Stimulated activated CD8-positive, alpha-beta memory T cell treated with anti-CD3 and anti-CD28 coated beads, Interleukin-4, amount 100 ng/mL, for 48 hours (primary cell): ENCODE data around the gene HMBS.
"Not testable (repeated sequence)": the region's sequence is repeated elsewhere in the genome, so short reads cannot be mapped to it uniquely, and the experiment has no call there.

Experiments
- DNase-seq: peaks from one replicate; pipeline ENCODE4 v3.0.0-alpha.2; 2020

HMBS gene

DNA sequence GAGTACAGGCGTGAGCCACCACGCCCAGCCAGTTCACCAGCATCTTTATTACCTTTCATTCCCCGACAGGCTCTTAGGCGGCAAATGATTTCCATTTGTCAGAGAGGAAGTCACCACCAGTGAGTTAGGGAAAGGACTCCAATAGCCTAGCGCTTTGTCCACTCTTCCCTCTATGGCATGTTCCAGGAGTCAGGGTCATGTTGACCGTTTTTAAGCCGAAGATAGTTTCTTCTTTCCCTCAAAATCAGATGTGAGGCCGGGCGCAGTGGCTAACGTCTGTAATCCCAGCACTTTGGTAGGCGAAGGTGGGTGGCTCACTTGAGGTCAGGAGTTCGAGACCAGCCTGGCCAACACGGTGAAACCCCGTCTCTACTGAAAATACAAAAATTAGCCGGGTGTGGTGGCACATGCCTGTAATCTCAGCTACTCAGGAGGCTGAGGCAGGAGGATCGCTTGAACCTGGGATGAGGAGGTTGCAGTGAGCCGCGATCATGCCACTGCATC lies 18.5 kb downstream of the HMBS start:
- DNase-seq, result not testable (repeated sequence)

DNA sequence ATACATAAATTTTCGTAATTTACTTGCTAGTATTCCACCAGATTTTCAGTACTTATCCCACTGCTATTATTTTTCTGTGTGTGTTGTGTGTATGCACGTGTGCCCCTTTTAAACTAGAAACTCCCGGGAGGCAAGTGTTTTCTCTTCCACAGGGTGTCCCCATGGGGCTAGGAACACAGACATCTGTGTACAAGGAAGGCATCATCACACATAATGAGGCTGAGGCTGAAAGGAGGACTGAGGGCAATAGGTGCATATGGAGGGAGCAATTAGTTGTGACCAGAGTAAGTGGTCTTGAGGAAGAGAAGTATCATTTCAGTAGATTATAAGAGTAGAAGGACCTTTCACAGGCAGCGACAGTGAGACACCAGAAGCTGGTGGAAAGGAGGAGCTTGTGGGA lies 19.1 kb downstream of the HMBS start:
- DNase-seq, result no peak

DNA sequence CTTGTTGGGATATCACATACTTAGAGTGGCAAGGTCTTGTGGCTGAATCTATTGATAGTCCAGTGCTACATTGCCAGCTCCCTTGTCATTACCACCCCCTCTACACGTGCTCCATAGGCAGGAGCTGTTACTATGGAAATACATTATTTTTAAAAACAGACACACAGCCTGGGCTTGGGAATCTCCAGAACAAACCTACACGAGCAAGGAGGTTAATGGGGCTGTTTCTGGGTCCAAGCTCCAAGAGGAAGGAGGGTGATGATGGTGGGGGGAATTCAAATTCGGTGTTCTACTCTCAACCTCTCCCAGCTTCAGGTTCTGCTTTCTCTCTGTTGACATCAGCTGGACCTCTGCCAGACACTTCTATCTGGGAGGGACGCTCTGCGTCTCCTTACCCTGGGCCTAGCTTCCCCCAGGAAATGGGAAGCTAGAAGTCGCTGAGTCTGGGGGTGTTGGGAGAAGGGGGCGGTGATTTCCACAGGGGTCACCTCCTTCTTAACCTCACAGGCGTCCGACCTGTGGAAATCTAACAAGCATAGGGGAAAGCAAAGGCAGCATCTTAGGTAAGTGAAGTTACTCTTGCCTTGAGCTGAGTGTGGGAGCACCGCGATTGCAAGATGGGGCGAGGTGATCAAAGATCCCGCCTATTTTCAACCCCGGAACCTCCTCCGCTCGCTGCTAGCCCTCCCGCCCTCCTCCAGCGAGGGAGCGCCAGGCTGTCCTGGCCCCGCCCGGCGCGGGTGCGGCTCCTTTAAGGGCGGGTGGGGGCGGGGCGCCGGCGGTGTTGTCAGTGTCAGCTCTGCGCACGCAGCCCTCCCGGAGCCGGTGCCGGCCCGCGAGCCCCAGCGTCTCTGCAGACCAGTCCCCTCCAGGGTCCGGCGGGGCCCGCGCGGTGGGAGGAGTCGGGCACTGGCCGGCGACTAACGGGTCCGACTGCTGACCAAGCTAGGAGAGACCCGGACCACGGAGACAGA lies 22.2 kb downstream of the HMBS start, which contains the start of gene C2CD2L:
C2CD2L (plus strand) TSS at position 781 of the 974 bp plus-strand sequence. CDS start 398 bp downstream, outside the sequence.
- peak; percentile 90 for DNase-seq

DNA sequence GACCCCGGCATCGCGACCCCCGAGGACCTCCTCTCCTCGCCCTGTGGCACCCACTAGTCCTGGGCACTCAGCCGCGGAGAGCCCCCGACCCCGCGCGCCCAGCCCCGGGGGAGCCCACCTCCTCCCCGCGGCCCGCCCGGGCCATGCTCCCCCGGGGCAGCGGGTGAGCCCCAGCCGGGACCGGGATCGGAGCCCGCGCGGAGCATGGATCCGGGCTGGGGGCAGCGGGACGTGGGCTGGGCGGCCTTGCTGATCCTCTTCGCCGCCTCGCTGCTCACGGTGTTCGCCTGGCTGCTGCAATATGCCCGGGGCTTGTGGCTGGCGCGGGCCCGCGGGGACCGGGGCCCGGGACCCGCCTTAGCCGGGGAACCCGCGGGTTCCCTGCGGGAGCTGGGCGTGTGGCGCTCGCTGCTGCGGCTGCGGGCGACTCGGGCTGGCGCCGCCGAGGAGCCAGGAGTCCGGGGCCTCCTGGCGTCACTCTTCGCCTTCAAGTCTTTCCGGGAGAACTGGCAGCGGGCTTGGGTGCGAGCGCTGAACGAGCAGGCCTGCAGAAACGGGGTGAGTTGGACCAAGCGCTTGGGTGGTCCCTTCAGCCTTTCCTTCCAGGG lies 23.0 kb downstream of the HMBS start:
- no peak for DNase-seq

DNA sequence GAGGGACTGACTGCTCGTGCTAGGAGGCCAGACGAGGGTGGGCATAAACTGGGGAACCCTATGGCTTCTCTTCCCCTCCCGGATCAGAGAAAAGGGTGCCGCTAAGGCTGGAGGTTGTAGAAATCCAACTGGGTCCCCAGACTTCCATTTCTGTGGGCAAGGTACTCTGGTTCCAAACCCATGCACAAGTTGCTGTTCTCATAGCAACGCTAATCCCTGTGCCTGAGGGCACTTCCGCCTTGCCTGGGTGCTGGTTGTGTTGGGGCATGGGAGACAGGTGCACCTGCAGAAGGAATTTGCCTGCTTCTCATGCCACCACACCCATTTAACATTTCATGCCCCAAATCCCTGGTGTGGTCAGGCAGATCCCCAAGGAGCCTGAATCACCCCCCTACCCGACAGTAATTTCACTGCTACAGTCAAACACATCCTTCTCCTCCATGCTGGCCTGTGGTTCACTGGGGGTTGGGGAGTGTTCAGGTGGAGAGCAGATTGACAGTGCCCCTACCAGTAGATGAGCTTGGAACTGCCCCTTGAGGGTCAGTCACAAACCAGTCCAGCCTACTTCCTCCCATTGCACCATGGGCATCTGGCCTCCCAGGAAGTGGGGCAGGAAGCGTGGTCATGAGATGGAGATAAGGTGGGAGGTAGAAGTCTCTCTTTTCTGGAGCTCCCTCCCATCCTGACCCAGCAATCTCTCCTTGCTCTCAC lies 23.6 kb downstream of the HMBS start:
- peak; percentile 49 for DNase-seq

DNA sequence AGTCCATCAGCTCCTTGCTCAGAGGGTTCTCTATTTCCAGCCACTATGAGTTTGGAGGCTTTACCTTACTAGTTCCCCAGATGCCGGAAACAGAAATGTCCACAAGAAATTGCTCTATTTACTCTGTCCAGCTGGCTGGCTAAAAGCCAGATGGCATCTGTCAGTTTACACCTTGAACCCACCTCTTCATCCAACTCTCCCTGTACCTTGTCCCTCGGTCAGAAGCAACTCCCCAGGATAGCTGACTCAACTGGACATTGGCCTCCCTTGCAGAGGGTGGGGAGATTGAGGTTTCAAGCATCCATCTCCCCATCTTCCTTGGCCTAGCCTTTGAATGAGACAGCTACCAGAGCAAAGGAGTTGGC lies 24.2 kb downstream of the HMBS start:
- DNase-seq, result no peak

DNA sequence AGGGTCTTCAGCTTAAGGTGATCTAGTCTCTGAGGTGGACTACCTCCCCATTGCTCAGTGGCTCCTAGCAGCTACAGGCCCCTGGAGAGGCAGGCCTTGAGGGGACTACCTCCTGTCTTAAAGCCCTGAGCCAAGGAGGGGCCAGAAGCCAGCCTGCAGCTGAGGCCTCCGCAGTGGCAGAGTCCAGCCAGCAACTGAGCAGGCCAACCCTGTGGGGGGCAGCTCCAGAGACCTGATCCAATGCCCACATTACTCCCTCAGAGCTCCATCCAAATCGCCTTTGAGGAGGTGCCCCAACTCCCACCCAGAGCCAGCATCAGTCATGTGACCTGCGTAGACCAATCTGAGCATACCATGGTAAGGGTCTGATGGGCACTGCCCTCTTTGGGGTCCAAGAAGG lies 25.2 kb downstream of the HMBS start:
- no peak for DNase-seq

DNA sequence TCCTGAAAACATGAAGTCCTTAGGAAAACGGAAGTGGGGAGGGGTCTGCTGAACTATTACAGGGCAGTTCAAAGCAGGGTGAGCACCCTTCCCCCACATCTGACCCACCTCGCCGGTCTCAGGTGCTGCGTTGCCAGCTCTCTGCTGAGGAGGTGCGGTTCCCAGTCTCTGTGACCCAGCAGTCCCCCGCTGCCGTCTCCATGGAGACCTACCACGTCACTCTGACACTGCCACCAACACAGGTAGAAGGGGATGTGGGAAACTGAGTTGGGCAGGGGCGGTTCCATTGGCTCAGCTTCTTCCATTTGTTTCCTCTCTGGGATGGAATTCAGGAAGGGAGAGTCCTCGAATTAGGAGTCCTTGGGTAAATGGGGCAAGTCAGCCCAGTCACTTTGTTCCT lies 25.8 kb downstream of the HMBS start:
- DNase-seq, result no peak

DNA sequence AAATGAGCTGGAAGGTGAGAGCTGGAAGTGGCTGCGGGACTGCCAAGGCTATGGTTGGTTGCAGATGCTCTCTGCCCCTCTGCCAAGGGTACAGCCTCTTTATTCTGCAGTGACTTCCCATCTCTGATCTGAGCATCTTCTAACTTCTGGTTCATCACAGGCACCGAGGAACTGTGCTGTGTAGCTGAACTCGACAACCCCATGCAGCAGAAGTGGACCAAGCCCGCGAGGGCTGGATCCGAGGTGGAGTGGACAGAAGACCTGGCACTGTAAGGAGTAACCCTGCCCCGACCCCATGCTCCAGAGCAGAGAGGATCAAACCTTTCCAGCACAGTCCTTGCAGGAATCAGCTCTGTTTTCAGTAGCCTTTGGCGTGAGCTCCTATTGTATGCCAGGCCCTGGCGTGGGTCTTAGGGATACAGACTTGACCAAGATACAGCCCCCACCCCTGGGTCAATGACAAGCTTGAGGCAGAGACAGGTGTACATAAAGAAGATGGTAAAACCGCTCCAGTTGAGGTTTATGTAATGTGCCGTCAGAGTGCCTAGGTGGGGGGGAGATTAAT lies 26.8 kb downstream of the HMBS start:
- DNase-seq, result no peak

DNA sequence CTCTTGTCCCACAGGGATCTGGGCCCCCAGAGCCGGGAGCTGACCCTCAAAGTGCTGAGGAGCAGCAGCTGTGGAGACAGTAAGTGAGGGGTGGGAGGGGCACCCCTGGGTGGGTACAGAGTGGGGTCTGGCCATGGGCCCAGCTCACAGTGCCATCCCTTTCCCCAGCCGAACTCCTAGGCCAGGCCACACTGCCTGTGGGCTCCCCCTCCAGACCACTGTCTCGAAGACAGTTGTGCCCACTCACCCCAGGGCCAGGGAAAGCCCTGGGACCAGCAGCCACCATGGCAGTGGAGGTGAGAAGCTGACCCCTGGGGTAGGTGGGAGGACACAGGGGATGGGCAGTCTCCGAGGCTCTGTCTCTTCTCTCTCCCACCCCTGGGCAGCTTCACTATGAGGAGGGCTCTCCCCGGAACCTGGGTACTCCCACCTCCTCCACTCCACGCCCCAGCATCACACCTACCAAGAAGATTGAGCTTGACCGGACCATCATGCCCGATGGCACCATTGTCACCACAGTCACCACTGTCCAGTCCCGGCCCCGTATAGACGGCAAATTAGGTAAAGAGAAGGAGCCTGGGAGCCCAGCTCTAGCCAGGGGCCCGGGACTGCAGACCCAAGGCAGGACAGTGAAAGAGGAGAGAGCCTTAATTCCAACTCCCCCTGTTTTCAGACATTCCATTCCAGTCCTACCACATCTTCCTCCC lies 27.8 kb downstream of the HMBS start:
- DNase-seq, result no peak

DNA sequence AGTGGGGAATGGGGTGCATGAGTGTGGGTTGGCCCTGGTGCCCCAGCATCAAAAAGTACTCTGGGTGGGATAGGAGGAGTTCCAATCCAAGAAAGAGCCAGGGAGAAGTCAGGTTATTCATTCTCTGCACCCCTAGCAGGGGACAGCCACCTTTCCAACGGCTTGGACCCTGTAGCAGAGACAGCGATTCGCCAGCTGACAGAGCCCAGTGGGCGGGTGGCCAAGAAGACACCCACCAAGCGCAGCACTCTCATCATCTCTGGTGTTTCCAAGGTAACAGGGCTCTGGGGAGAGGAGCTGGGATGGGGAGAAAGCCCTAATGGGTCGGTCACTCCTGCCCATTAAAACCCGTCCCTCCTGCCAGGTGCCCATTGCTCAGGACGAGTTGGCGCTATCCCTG lies 29.0 kb downstream of the HMBS start:
- no peak for DNase-seq

DNA sequence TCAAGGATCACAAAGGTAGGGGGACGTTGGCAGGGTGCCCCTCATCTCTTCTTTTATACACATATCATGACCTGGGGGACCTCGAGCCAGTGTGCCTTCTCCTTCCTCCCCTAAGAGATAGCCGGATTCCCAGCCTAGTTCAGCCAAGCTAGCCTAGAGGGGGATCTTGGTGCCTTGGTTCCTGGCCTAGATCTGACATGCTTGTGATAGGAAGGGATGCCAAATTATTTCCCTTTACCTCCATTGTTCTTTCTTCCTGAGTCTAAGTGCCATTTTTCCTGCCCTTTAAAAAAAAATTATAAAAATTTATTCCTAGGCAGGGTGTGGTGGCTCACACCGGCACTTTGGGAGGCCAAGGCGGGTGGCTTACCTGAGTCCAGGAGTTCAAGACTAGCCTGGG lies 29.7 kb downstream of the HMBS start:
- DNase-seq, result no peak

DNA sequence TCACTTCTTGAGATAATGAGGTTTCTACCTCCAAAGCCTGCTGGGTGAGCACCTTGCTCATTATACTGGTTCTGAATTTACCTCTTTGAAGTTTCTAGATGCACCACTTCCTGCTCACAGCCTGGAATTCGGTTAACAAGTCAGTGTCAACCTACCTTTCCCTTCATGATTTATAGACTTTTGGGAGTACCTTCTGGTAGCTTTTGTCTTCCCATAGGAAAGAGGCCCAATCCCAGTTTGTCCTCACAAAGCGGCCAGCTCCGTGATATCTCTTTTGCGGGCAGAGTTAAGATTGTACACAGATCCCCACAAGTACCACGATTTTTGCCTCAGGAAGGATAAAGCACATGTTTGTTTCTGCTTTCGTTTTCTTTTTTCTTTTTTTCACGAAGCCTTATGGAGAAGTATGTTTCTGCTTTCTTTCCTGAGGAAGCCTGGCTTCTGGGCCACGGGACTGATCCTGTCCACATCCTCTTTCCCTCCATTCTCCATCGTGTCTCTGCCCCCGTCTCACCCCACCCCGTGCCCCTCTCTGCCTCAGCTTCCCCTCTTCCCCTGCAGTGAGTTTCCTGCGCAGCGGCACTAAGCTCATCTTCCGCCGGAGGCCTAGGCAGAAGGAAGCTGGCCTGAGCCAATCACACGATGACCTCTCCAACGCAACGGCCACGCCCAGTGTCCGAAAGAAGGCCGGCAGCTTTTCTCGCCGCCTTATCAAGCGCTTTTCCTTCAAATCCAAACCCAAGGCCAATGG lies 31.0 kb downstream of the HMBS start:
- DNase-seq, result peak; percentile 40

DNA sequence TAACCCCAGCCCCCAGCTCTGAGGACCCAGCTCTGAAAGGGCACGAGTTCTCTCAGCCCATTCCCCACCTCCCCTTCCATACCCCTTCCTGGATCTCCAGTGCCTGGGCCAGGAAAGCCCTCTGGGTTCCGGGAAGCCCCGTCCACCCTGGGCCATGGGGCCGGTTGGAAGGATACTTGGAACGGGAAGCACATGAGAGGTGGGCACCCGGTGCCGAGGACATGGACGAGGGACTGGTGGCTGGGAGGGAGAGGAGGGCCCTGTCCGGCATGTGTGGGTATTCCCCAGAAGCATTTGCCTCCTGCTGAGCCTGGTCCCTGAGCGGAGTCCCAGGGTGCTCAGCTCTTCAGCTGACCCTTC lies 31.5 kb downstream of the HMBS start:
- DNase-seq, result no peak

DNA sequence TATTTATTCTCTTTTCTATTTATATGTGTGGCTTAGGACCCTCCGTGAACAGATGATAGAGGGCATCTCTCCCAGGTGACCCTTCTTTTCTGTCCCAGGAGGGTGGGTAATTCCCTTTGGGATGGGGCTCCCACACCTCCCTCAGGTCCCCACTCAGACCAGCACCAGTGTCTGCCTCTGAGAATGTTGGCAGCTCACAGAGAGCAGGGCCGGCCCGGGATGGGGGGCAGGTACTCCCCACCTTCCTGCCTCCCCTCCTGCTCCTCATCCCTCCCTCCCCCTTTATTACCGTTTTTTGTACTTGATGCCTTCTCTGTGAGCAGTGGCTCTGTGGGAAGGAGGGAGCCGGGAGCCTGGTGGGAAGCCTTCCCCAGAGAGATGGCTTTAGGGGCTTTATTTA lies 31.9 kb downstream of the HMBS start:
- DNase-seq, result no peak

DNA sequence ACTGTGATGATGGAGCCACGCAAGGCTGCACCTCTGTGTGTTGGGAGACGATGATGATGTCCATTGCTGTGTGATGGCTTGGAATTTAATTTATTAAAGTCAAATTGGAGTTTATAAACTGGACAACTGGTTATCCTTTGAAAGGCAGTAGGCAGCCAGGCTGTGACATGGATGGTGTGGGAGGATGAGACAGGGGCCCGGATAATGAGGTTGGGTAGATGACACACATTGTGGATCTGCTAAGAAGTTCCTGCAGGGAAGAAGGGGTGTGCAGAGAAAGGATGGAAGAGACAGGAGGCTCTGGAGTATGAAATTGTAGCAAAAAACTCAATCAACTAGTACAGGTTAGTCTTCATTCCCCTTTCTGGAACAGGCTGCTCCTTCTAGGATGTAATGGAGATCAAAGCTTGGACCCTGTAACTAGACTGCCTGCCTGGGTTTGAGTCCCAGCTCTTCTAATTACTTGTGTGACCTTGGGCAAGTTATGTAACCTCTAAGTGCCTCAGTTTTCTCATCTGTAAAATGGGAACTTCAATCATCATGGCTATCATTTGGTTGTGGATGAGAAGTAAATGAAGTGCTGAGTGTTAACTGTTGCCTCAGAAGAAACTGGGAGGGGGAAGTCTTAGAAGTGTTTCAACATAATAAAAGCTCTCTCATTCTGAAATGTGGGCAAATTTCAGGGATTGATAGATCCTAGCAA lies 32.5 kb downstream of the HMBS start:
- DNase-seq, result no peak

DNA sequence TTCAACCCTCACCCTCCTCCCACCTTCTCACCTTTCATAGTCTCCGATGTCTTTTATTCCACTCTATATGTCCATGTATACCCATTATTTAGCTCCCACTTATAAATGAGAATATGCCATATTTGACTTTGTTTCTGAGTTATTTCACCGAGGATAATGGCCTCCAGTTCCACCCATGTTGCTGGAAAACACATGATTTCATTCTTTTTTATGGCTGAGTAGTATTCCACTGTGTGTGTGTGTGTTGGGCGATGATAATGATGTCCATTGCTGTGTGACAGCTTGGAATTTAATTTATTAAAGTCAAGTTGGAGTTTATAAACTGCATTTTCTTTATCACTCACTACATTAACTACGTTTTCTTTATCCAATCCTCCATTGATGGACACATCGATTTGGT lies 33.5 kb downstream of the HMBS start:
- no peak for DNase-seq

DNA sequence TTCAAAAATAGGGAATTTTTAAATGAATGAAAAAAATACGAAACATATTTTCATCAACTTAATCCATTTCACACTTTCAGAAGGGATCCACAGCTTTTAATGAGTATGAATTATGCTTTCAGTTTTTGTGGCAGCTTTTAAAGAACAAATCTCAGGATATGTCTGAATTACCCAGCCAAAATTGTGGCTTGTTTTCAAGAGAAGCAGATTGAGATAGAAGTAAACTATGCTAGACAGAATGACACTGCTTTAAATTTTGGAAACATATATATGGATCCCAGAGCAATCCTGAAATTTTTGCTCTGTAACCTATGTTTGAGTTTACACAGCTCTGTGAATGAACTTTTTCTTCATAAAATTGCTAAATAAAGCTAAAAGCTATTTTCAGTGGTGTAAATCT lies 34.3 kb downstream of the HMBS start:
- DNase-seq, result no peak

DNA sequence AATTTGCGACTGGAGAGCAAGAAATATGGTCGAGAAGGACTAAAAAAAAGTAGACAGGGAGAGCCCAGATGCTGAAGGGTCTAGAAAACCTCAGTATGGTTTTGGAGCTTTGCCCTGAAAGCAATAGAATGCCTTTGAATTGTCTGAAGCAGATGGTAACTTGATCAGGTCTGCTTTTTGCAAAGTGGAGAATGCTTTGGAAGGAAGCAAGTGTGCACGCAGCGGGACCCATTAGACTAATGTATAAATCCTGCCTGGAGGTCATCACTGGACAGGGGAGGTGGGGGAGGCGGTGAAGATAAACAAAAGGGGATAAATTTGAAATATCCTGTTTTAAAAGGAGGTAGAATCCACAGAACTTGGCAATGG lies 35.9 kb downstream of the HMBS start:
- no peak for DNase-seq

DNA sequence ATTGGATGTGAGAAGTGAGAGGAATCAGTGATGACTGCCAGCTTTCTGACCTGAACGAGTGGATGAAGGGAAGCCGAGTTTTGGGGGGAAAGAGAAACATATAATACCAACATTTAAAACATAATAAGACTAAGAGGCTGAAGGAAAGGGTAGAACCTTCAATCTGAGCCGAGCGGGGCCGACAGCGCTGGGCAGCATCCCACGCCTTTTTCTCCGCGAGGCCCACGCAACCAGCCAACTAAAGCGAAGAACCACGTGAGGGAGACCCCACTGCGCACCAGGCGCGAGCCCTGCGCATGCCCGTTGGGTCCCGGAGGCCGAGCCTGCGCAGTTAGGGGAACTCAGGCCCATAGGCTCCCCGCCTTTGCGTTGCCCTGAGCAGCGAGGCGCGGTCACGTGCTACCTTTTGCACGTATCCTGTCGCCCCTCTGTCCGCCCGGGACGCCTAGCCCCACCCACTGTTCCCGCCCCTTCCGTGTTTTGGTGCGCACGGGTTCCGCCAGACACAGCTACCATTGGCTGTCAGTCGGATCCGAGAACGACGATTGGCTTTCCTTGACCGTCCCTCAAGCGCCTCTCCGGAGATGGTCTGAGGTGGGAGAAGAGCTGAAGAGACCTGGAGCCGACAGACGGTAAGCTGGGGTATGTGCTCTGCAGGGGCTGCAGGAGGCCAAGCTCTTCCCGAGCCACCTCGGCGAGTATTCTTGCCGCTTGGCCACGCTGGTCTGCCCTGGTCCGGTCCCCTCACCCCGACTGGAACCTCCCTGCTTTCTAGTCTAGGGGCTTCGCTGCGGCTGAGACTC lies 36.5 kb downstream of the HMBS start, which contains the start of gene HINFP:
HINFP (plus strand) TSS at position 573 of the 803 bp plus-strand sequence. CDS start 5,365 bp downstream, outside the sequence.
- peak; percentile 100 for DNase-seq
